Mammary epithelial cell (primary cell): ENCODE measurements around the gene VAPA.

ENCODE experiments used
- EZH2 ChIP-seq: IDR thresholded peaks from 2 replicates; pipeline ENCODE4 v1.6.1; 2012; ENCODE audit warnings: low read length, inconsistent platforms, borderline replicate concordance
- TF ChIP-seq, protein P1 (sequence below), 2 donors: IDR thresholded peaks in 1 of 2; conservative IDR thresholded peaks in 1 of 2; 2 replicates each; pipeline ENCODE4 v1.5.1; 2011 to 2012; ENCODE audit warnings: inconsistent platforms in 2 of 2, low read length in 2 of 2, mild to moderate bottlenecking in 2 of 2, control low read depth in 1 of 2, low read depth in 1 of 2; ENCODE audit not compliant: insufficient read depth in 1 of 2; ENCODE audit errors: extremely low read depth in 1 of 2

DNA sequence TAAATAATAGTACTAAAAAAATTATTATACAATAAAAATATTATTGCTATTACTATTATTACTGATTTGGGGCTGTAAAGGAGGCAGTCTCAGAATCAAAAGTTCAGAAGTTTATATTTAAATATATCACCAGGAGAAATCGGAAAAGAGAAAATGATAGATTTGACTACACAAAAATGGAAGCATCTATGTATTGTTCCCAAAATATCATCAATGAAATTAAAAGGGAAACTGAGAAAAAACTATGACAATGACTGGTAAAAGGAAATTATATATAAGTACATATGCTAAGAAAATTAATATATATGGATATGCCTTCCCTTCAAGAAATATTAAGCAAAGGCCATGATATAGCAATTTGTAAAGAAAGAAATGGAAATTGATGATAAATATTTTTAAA, 35.7 kb upstream of the VAPA start:
- TF ChIP-seq, protein P1, sequence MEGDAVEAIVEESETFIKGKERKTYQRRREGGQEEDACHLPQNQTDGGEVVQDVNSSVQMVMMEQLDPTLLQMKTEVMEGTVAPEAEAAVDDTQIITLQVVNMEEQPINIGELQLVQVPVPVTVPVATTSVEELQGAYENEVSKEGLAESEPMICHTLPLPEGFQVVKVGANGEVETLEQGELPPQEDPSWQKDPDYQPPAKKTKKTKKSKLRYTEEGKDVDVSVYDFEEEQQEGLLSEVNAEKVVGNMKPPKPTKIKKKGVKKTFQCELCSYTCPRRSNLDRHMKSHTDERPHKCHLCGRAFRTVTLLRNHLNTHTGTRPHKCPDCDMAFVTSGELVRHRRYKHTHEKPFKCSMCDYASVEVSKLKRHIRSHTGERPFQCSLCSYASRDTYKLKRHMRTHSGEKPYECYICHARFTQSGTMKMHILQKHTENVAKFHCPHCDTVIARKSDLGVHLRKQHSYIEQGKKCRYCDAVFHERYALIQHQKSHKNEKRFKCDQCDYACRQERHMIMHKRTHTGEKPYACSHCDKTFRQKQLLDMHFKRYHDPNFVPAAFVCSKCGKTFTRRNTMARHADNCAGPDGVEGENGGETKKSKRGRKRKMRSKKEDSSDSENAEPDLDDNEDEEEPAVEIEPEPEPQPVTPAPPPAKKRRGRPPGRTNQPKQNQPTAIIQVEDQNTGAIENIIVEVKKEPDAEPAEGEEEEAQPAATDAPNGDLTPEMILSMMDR (conservative IDR thresholded peaks at IDR 0.05 in 1 of 2, IDR thresholded peaks at IDR 0.05 in 1 of 2; ENCODE audit: extremely low read depth in 1 of 2, insufficient read depth in 1 of 2, low read depth in 1 of 2, low read length in 2 of 2) = no peak
- TF ChIP-seq EZH2 = no peak
